BJ (cell line): ENCODE measurements around the gene DEPDC1. TPM values are rescaled to one million over a fixed set of nuclear protein-coding genes. Genes with fewer than 3 reads are reported as not detected.

Experiments used
- CTCF ChIA-PET: fragments of 350-600 bp; formaldehyde crosslinking; extraction: SDS; loops from one replicate; lab custom pipeline; 2021; ENCODE audit warnings: antibody characterized with exemption, inconsistent platforms; lab: Yijun Ruan, JAX
- POLR2A ChIA-PET: fragments of 300-600 bp; sonication (Branson Sonifier 250); formaldehyde crosslinking; extraction: SDS; loops from one replicate; lab custom pipeline; 2021; ENCODE audit warnings: antibody characterized with exemption; lab: Charles Lee
- DNase-seq: peaks from one replicate; pipeline ENCODE4 v3.0.0-alpha.2; 2011; ENCODE audit warnings: low read depth
- H3K27me3 ChIP-seq: 2 replicates; pipeline ENCODE4 v1.6.0; 2011; ENCODE audit warnings: low read length; ENCODE audit not compliant: control insufficient read depth, insufficient read depth
- H3K36me3 ChIP-seq: 2 replicates; pipeline ENCODE4 v1.5.1; 2011; ENCODE audit warnings: low read length; ENCODE audit not compliant: control insufficient read depth, insufficient read depth
- H3K4me3 ChIP-seq: 2 replicates; pipeline ENCODE4 v1.5.1; 2011; ENCODE audit warnings: low read depth, mild to moderate bottlenecking, control low read depth, low read length
- polyA plus RNA-seq: library from polyadenylated mRNA; depleted of rRNA; stranded (reverse); fragments of >200 nt; gene quantifications from 2 replicates; pipeline ENCODE4 v1.2.3, GENCODE V29; 2011
- TF ChIP-seq, protein P1 (sequence below): IDR thresholded peaks from 2 replicates; pipeline ENCODE4 v1.5.1; 2011; ENCODE audit warnings: low read depth, mild to moderate bottlenecking, control low read depth, inconsistent platforms, low read length, moderate library complexity; ENCODE audit not compliant: insufficient read depth

Gene DEPDC1
- polyA plus RNA-seq, 1 experiment, result 5.3 TPM

DNA sequence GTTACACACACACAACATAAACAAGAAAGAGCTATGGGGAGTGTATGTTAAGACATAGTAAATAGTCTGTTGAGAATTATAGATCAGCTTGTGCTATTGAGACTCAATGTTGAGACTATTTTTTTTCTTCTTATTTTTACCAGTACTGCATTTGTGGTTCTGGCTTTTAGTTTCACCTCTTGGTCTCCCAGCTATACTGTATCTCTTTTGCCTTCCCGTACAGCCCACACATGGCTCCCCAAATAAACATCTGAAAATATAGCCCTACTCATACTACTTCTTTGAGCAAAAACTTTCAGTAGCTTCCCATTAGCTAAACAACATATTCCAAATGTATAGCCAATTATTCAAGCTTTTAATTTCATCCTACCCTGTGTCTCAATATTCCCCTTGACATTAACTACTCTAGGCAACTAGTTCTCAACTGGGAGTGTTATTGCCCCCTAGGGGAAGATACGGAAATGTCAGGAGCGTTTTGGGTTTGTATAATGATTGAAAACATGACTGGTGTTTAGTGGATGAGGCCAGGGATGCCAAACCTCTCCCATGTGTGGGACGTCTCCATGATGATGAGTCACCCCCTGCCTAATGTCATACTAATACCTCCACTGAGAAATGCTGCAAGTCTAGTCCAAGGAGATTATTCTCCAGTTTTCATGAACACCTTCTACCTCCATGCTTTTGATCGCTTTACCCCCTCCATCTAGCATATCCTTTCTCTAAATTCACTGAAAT lies 53.9 kb downstream of the DEPDC1 start:
- POLR2A ChIA-PET, result no interaction called here
- TF ChIP-seq, protein P1, sequence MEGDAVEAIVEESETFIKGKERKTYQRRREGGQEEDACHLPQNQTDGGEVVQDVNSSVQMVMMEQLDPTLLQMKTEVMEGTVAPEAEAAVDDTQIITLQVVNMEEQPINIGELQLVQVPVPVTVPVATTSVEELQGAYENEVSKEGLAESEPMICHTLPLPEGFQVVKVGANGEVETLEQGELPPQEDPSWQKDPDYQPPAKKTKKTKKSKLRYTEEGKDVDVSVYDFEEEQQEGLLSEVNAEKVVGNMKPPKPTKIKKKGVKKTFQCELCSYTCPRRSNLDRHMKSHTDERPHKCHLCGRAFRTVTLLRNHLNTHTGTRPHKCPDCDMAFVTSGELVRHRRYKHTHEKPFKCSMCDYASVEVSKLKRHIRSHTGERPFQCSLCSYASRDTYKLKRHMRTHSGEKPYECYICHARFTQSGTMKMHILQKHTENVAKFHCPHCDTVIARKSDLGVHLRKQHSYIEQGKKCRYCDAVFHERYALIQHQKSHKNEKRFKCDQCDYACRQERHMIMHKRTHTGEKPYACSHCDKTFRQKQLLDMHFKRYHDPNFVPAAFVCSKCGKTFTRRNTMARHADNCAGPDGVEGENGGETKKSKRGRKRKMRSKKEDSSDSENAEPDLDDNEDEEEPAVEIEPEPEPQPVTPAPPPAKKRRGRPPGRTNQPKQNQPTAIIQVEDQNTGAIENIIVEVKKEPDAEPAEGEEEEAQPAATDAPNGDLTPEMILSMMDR, result peak; percentile 66

DNA sequence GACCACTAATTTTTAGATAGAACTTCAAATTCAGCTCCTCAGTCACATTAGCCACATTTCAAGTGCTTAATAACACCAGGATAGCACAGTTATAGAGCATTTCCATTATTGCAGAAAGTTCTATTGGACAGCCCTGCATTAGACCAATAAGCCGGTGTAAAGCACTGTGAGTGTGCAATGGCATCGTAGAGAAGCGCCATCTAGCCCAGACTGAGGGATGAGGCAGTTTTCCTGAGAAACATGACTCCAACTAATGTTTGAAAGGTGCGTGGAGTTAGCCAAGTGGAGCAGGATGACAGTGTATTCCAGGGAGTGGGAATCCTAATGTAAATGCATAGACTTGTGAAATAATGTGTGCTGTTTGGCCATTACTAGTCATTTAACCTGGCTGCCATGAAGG lies 54.9 kb downstream of the DEPDC1 start:
- ChIA-PET POLR2A (no interaction called here), CTCF (interaction anchor here (0.9 to 2.6 kb wide), 6 partner anchors 23 to 325 kb away, joined by 3 to 19 read pairs (median 4); no protein-coding TSS in a partner anchor)

More for the DNA sequence above, 53.9 kb downstream of the DEPDC1 start:
- H3K36me3 ChIP-seq, result no peaks in the 10 kb centered on the region
- CTCF ChIA-PET, result interaction anchor here (0.6 to 2.6 kb wide), 13 partner anchors 10 to 326 kb away, joined by 3 to 19 read pairs (median 3); no protein-coding TSS in a partner anchor
- DNase-seq, result peak; percentile 2
- H3K4me3 ChIP-seq, result no peak overlapping the region
- no peaks in the 10 kb centered on the region for H3K27me3 ChIP-seq

DNA sequence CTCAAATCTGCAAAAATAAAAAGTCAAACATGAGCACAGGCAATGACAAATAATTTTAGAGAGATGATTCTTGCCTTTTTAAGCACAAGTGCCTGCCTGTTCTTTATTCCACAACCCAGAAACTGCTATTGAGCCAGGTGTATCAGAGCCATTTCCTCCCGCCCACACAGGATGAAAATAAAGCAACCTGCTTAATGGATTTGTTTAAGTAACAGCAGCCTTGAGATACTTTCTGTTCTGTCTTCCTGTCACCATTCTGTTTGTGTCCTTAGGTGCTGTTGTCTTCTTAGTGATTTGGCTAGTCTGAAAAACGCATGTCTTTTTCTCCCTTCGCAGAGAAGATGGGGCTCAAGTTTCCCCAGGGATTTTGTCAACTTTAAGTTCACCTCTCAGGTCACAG lies 58.6 kb downstream of the DEPDC1 start:
- CTCF ChIA-PET, result interaction anchor here (1.2 kb wide), 2 partner anchors 8 to 12 kb away, joined by 3 to 4 read pairs; no protein-coding TSS in a partner anchor
- POLR2A ChIA-PET, result no interaction called here
- TF ChIP-seq, protein P1, result no peak

More for the DNA sequence above, 54.9 kb downstream of the DEPDC1 start:
- DNase-seq, result no peak
- Histone ChIP-seq H3K4me3 (no peak overlapping the region), H3K36me3 (no peaks in the 10 kb centered on the region), H3K27me3 (no peaks in the 10 kb centered on the region)
- TF ChIP-seq, protein P1, result no peak

GRCh38 chr1:68433395-68433794 lies 63.5 kb downstream of the DEPDC1 start:
- Histone ChIP-seq H3K27me3 (peaks cover 1% of the 10 kb centered on the region; the same call in 1 of the 2 replicates), H3K4me3 (no peak overlapping the region), H3K36me3 (no peaks in the 10 kb centered on the region)
- DNase-seq, result no peak
- TF ChIP-seq, protein P1, result no peak
- POLR2A ChIA-PET, result no interaction called here
- CTCF ChIA-PET, result no interaction called here

More for the DNA sequence above, 58.6 kb downstream of the DEPDC1 start:
- no peak for DNase-seq
- Histone ChIP-seq H3K36me3 (no peaks in the 10 kb centered on the region), H3K4me3 (no peak overlapping the region), H3K27me3 (no peaks in the 10 kb centered on the region)

DNA sequence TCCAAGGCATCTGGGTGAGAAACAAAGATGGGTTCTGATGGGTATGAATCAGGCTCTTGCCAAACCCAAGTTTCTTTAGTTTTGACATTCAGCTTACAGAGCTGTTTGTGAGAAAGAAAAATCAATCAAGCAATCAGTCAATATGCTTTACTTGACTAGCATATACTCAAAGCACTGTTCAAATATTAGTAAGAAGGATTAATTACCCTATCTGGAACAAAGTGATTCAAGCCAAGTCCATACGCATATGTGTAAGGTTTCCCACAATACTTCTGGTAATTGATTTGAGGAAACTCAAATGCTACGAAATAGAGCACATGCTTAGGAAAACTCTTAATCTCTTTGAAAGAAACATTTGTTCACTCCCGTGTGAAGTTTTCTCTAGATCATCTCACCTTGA lies 65.8 kb downstream of the DEPDC1 start:
- no peak for DNase-seq
- ChIA-PET CTCF (interaction anchor here (1.0 to 1.1 kb wide), 2 partner anchors 12 to 25 kb away, joined by 3 read pairs; no protein-coding TSS in a partner anchor), POLR2A (no interaction called here)
- Histone ChIP-seq H3K4me3 (no peak overlapping the region), H3K36me3 (no peaks in the 10 kb centered on the region), H3K27me3 (peaks cover 1% of the 10 kb centered on the region; the same call in 1 of the 2 replicates)
- TF ChIP-seq, protein P1, result no peak
